PC-3 (cell line): ENCODE results near the gene KRT33A.

Experiments
- EZH2 ChIP-seq: fragments of 300-600 bp; sonication (generic); IDR thresholded peaks from one replicate; pipeline ENCODE4 v1.6.1; 2017; ENCODE audit warnings: antibody characterized with exemption, mild to moderate bottlenecking, low read length; ENCODE audit not compliant: unreplicated experiment
- EZH2phosphoT487 ChIP-seq: fragments of 300-600 bp; sonication (generic); IDR thresholded peaks from 2 replicates; pipeline ENCODE4 v1.6.1; 2018; ENCODE audit warnings: mild to moderate bottlenecking, antibody characterized with exemption, low read length, borderline replicate concordance
- TF ChIP-seq, protein P1 (sequence below): fragments of 300-600 bp; sonication (generic); conservative IDR thresholded peaks from 2 replicates; pipeline ENCODE4 v1.5.1; 2017; ENCODE audit warnings: antibody characterized with exemption, low read depth, mild to moderate bottlenecking, low read length

DNA sequence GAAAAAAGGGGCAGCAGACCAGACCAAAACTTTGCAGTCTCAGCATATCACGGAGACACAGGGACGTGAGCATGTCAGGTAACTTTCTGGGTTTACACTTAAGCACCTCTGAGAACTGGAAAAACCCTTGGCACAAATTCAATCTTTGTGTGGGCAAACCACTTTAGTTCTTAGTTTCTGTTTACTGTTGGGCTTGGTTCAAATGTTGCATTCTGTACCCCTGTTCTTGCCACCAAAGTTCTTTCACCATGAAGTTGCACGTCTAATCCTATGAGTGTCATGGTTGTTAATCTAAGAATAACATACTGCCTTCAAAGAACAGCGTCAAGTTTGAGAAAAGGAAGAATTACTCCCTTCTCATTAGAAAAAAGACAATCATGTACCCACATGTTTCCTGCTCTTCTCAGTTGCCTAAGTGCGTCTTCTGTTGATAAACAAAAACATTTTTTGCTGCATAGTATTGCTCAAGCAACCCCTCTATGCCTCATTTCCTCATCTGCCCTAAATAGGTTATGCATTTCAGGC lies 11.6 kb downstream of the KRT33A start:
- TF ChIP-seq, protein P1, sequence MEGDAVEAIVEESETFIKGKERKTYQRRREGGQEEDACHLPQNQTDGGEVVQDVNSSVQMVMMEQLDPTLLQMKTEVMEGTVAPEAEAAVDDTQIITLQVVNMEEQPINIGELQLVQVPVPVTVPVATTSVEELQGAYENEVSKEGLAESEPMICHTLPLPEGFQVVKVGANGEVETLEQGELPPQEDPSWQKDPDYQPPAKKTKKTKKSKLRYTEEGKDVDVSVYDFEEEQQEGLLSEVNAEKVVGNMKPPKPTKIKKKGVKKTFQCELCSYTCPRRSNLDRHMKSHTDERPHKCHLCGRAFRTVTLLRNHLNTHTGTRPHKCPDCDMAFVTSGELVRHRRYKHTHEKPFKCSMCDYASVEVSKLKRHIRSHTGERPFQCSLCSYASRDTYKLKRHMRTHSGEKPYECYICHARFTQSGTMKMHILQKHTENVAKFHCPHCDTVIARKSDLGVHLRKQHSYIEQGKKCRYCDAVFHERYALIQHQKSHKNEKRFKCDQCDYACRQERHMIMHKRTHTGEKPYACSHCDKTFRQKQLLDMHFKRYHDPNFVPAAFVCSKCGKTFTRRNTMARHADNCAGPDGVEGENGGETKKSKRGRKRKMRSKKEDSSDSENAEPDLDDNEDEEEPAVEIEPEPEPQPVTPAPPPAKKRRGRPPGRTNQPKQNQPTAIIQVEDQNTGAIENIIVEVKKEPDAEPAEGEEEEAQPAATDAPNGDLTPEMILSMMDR: no peak
- TF ChIP-seq EZH2 (no peak), EZH2phosphoT487 (no peak)
